GM12891 (cell line): ENCODE data around the gene NOS3.
"Not testable (repeated sequence)": the region's sequence is repeated elsewhere in the genome, so short reads cannot be mapped to it uniquely, and the experiment has no call there.

Source experiments
- POLR2A ChIP-seq: IDR thresholded peaks from 2 replicates; pipeline ENCODE4 v1.6.1; 2011; ENCODE audit warnings: low read depth, low read length, control low read depth
- POLR2AphosphoS5 ChIP-seq: IDR thresholded peaks from 2 replicates; pipeline ENCODE4 v1.6.1; 2011; ENCODE audit warnings: low read depth, low read length, control low read depth
- SPI1 ChIP-seq: IDR thresholded peaks from 2 replicates; pipeline ENCODE4 v1.6.1; 2011; ENCODE audit warnings: low read depth, low read length, control low read depth
- TAF1 ChIP-seq: IDR thresholded peaks from 2 replicates; pipeline ENCODE4 v1.6.1; 2011; ENCODE audit warnings: low read depth, low read length, control low read depth

DNA sequence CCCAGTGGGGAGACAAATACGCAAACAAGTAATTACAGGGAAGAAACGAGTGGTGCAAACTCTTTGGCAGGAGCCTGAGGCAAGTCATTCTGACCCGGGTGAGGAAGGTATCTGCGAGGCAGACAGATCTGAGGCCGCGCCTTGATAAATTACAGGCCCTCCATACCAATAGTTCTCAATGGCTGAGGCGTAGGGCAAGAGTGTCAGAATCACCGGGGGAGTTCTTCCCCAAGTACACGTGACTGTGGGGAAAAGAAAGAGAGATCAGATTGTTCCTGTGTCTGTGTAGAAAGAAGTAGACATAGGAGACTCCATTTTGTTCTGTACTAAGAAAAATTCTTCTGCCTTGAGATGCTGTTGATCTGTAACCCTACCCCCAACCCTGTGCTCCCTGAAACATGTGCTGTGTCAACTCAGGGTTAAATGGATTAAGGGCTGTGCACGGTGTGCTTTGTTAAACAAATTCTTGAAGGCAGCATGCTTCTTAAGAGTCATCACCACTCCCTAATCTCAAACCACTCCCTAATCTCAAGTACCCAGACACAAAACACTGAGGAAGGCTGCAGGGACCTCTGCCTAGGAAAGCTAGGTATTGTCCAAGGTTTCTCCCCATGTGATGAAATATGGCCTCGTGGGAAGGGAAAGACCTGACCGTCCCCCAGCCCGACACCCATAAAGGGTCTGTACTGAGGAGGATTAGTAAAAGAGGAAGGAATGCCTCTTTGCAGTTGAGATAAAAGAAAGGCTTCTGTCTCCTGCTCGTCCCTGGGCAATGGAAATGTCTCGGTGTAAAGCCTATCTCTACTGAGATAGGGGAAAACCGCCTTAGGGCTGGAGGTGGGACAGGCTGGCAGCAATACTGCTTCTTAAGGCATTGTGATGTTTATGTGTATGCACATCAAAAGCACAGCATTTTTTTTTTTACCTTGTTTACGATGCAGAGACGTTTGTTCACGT, 36.2 kb downstream of the NOS3 start:
- TF ChIP-seq POLR2AphosphoS5, POLR2A, TAF1, SPI1: not testable (repeated sequence)
